T-helper 17 cell (primary cell): ENCODE data around the gene NOXA1. TPM values are rescaled to one million over a fixed set of nuclear protein-coding genes. Genes with fewer than 3 reads are reported as not detected.

Source experiments
- ATAC-seq: fragments of 150-1000 bp; cut with Tn5 transposase; 2 replicates; pipeline ENCODE4 v1.10.0; 2021; ENCODE audit warnings: mild to moderate bottlenecking, moderate library complexity
- DNase-seq, 3 donors: peaks; one replicate each; pipeline versions ENCODE4 v3.0.0 to v3.0.0-alpha.2; 2020 to 2021
- H3K9me3 ChIP-seq: one replicate; pipeline ENCODE4 v1.7.0; 2013; ENCODE audit warnings: low read length, mild to moderate bottlenecking; ENCODE audit not compliant: control insufficient read depth, poor library complexity, severe bottlenecking
- H3K27ac Mint-ChIP-seq: one replicate; pipeline ENCODE4 v1.8.0; 2022; ENCODE audit warnings: mild to moderate bottlenecking, moderate library complexity, mixed read lengths
- H3K27me3 Mint-ChIP-seq: one replicate; pipeline ENCODE4 v1.8.0; 2022; ENCODE audit warnings: mixed read lengths
- H3K36me3 Mint-ChIP-seq: one replicate; pipeline ENCODE4 v1.8.0; 2022; ENCODE audit warnings: low read depth, mixed read lengths
- H3K4me1 Mint-ChIP-seq: one replicate; pipeline ENCODE4 v1.8.0; 2022; ENCODE audit warnings: mild to moderate bottlenecking, mixed read lengths
- H3K4me3 Mint-ChIP-seq: one replicate; pipeline ENCODE4 v1.8.0; 2022; ENCODE audit warnings: mild to moderate bottlenecking, moderate library complexity, mixed read lengths
- total RNA-seq, 4 donors: library from RNA in 2 of 4; stranded (reverse) in 2 of 4; gene quantifications; one replicate each; pipeline ENCODE4 v1.2.3 and lab custom pipeline; 2022 to 2026

The NOXA1 gene
- total RNA-seq, 2 donors from 2014 or later, result 3.0 to 3.3 TPM

GRCh38 chr9:137438591-137439157 is 15.5 kb downstream of the NOXA1 start:
- ATAC-seq, result no peak

GRCh38 chr9:137439158-137439714 is 16.0 kb downstream of the NOXA1 start:
- peaks cover 2% of the 10 kb centered on the region for H3K9me3 ChIP-seq
- Mint-ChIP-seq H3K27me3 (peaks cover 12% of the 10 kb centered on the region), H3K27ac (no peak overlapping the region), H3K36me3 (no peaks in the 10 kb centered on the region), H3K4me1 (peaks cover 4% of the 10 kb centered on the region), H3K4me3 (peak overlapping the region; percentile 72)
- no peak for ATAC-seq
- peak in 2 of 3 donors; percentile 3 to 8 for DNase-seq

More at GRCh38 chr9:137438591-137439157, 15.5 kb downstream of the NOXA1 start:
- Mint-ChIP-seq H3K4me3 (no peak overlapping the region), H3K36me3 (no peaks in the 10 kb centered on the region), H3K4me1 (peaks cover 4% of the 10 kb centered on the region), H3K27ac (no peak overlapping the region), H3K27me3 (peaks cover 10% of the 10 kb centered on the region)
- DNase-seq, result peak in 1 of 3 donors; percentile 5
- H3K9me3 ChIP-seq, result peaks cover 2% of the 10 kb centered on the region

- Mint-ChIP-seq H3K27ac (no peak within 1 kb of the TSS), H3K4me3 (peak within 1 kb of the TSS; percentile 28), H3K27me3 (peaks cover 12% of the 10 kb centered on the region), H3K4me1 (peaks cover 10% of the 10 kb centered on the region), H3K36me3 (no peaks in the 10 kb centered on the region)
- H3K9me3 ChIP-seq, result peaks cover 2% of the 10 kb centered on the region
- DNase-seq (peak in 2 of 3 donors; percentile 5 to 29), ATAC-seq (no peak)
These were observed 18.2 kb downstream of the NOXA1 start, which contains the start of gene ENTPD8 for GRCh38 chr9:137441289-137441934. Gene ENTPD8 (minus strand): TSS chr9:137441357. CDS start chr9:137438285, 3,072 bp downstream.

DNA sequence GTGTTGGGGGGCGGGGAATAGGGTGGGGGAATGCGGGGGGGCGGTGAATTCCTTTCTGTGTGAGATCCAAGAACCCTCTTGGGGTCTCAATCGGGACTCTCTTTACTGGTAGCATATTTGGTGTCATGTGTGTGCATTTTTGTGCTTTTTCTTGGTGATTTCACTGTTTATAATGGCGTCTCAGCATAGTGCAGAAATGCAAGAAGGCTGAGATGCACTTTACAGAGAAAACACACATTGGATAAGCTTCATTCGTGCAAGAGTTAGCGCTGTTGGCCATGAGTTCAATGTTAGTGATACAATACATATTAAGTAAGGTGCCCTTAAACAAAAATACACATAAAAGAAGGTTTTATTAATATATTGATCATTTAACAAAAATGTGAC is 18.7 kb downstream of the NOXA1 start:
- H3K4me1 Mint-ChIP-seq, result peaks cover 11% of the 10 kb centered on the region
- H3K36me3 Mint-ChIP-seq, result no peaks in the 10 kb centered on the region
- no peak for DNase-seq
- H3K27me3 Mint-ChIP-seq, result peaks cover 12% of the 10 kb centered on the region
- no peak for ATAC-seq
- peak overlapping the region; percentile 28 for H3K4me3 Mint-ChIP-seq
- H3K27ac Mint-ChIP-seq, result no peak overlapping the region
- H3K9me3 ChIP-seq, result peaks cover 2% of the 10 kb centered on the region

- H3K9me3 ChIP-seq, result peaks cover 2% of the 10 kb centered on the region
- Mint-ChIP-seq H3K36me3 (no peaks in the 10 kb centered on the region), H3K27me3 (peaks cover 10% of the 10 kb centered on the region), H3K4me1 (peaks cover 17% of the 10 kb centered on the region), H3K4me3 (no peak overlapping the region), H3K27ac (peak overlapping the region; percentile 8)
- DNase-seq, result no peak
- ATAC-seq, result no peak
These were observed 21.1 kb downstream of the NOXA1 start for GRCh38 chr9:137444106-137444790.

- peak; percentile 73 for ATAC-seq
- peak; percentile 63 to 83 (median 70) for DNase-seq
- peak overlapping the region; percentile 39 for H3K27ac Mint-ChIP-seq
- peaks cover 15% of the 10 kb centered on the region for H3K4me1 Mint-ChIP-seq
- no peaks in the 10 kb centered on the region for H3K36me3 Mint-ChIP-seq
- peaks cover 2% of the 10 kb centered on the region for H3K9me3 ChIP-seq
- no peak overlapping the region for H3K4me3 Mint-ChIP-seq
- H3K27me3 Mint-ChIP-seq, result peaks cover 6% of the 10 kb centered on the region
These were observed 22.1 kb downstream of the NOXA1 start for GRCh38 chr9:137445275-137445807.

- Mint-ChIP-seq H3K4me3 (no peak overlapping the region), H3K27me3 (peaks cover 6% of the 10 kb centered on the region), H3K36me3 (no peaks in the 10 kb centered on the region), H3K4me1 (peaks cover 19% of the 10 kb centered on the region), H3K27ac (peak overlapping the region; percentile 39)
- ATAC-seq, result peak; percentile 1
- peak in 2 of 3 donors; percentile 3 to 6 for DNase-seq
- peaks cover 2% of the 10 kb centered on the region for H3K9me3 ChIP-seq
These were observed 22.8 kb downstream of the NOXA1 start for GRCh38 chr9:137445930-137446431.

GRCh38 chr9:137446851-137447471 is 23.8 kb downstream of the NOXA1 start:
- Mint-ChIP-seq H3K27ac (no peak overlapping the region), H3K4me1 (peaks cover 22% of the 10 kb centered on the region), H3K4me3 (no peak overlapping the region), H3K36me3 (no peaks in the 10 kb centered on the region), H3K27me3 (peaks cover 6% of the 10 kb centered on the region)
- peaks cover 2% of the 10 kb centered on the region for H3K9me3 ChIP-seq
- ATAC-seq, result no peak
- no peak for DNase-seq

DNA sequence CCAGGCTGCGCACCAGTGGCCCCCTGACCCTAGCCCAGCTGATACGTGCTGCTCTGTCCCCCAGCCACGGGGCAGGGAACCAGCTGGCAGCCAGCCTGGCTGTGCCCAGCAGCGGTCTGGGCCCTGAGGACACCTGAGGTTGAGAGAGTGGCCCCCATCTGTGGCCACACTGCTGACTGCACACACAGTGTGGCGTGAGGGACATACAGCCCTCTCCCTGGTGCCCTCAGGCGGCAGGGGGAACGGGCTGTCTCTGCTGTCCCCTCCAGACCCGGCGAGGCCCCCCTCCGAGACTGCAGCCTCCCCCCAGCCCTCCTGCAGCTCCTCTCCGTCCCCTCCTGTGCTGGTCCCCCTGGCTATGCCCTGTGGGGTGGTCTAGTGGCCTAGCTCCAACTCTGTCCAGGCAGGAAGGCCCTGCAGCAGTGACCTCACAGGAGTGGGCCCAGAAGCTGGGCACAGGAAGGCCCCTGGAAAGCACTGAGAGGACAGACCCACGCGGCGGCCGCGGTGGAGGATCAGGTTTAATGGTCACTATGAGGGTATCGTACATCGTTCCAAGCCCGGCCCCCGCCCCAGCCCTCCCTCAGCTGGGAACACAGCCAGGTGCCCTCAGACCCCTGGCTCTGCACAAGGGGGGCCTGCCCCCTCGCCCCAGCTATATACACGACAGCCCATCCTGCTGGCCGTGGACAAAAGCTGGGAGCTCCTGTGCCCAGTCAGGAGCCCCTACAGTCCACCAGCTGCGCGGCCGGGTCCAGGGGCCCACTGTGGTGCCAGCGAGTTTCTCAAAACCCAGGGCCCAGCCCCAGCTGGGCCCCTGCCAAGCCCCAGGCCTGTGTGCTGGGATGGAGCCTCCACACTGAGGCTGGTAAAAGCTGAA is 24.8 kb downstream of the NOXA1 start:
- Mint-ChIP-seq H3K27me3 (peaks cover 6% of the 10 kb centered on the region), H3K27ac (no peak overlapping the region), H3K4me1 (peaks cover 25% of the 10 kb centered on the region), H3K4me3 (peak overlapping the region; percentile 15), H3K36me3 (no peaks in the 10 kb centered on the region)
- DNase-seq (no peak), ATAC-seq (no peak)
- H3K9me3 ChIP-seq, result no peaks in the 10 kb centered on the region

DNA sequence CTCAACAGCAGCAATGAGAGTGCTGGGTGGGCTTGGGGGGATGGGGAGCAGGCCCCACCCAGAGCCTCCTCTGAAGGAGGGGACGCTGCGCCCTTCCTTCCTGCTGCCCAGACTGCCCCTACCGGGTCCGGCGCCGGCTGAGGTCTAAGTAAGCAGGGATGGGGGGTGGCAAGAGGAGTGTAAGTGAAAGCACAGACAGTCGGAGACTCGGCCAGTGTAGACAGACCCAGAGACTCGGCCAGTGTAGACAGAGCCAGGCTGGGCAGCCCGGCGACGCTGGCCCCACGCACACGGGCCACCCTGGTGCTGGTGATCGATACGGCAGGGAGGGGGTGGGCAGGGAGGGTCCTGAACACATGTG is 25.4 kb downstream of the NOXA1 start:
- no peak for DNase-seq
- Mint-ChIP-seq H3K4me1 (peaks cover 25% of the 10 kb centered on the region), H3K36me3 (no peaks in the 10 kb centered on the region), H3K27me3 (peaks cover 3% of the 10 kb centered on the region), H3K4me3 (no peak overlapping the region), H3K27ac (no peak overlapping the region)
- ATAC-seq, result peak; percentile 4
- no peaks in the 10 kb centered on the region for H3K9me3 ChIP-seq

- DNase-seq (peak in 2 of 3 donors; percentile 4 to 13), ATAC-seq (peak; percentile 20)
- no peaks in the 10 kb centered on the region for H3K9me3 ChIP-seq
- Mint-ChIP-seq H3K4me1 (peaks cover 25% of the 10 kb centered on the region), H3K27ac (no peak overlapping the region), H3K27me3 (no peaks in the 10 kb centered on the region), H3K36me3 (no peaks in the 10 kb centered on the region), H3K4me3 (peak overlapping the region; percentile 9)
These were observed 26.1 kb downstream of the NOXA1 start for GRCh38 chr9:137449081-137449844.
